Pancreas (tissue), 10 donors: Measurements from ENCODE around the gene EPB42. TPM values are rescaled to one million over a fixed set of nuclear protein-coding genes. Genes with fewer than 3 reads are reported as not detected.

Experiments
- ATAC-seq, 4 donors: fragments of 200-7000 bp; cut with Tn5 transposase; one replicate each; pipeline versions ENCODE4 v1.8.0 to v1.9.1; 2020; ENCODE audit warnings: mild to moderate bottlenecking in 4 of 4, moderate library complexity in 4 of 4
- DNase-seq, 6 donors: peaks; one replicate each; pipeline ENCODE4 v3.0.0-alpha.2; 2020
- FAIRE-seq: peaks from 2 replicates; lab custom pipeline; 2012; peaks lifted over from hg19 to GRCh38; lab: Jason Lieb, UNC
- H3K27ac ChIP-seq, 4 donors: fragments of 200-600 bp; sonication (generic); 1 replicate in 3 of 4; 2 replicates in 1 of 4; pipeline versions ENCODE4 v1.5.0 to v1.8.0; 2020
- H3K27me3 ChIP-seq, 4 donors: fragments of 200-600 bp; one replicate each; pipeline ENCODE4 v1.8.0; 2021
- H3K36me3 ChIP-seq, 3 donors: fragments of 200-600 bp; sonication (generic) in 1 of 3; one replicate each; pipeline versions ENCODE4 v1.5.0 to v1.8.0; 2020 to 2021
- H3K4me1 ChIP-seq, 3 donors: fragments of 200-600 bp; one replicate each; pipeline ENCODE4 v1.8.0; 2021
- H3K4me3 ChIP-seq, 4 donors: fragments of 200-600 bp; sonication (generic) in 2 of 4; one replicate each; pipeline versions ENCODE4 v1.5.0 to v1.8.0; 2020 to 2021
- H3K9me3 ChIP-seq, 4 donors: fragments of 200-600 bp; one replicate each; pipeline ENCODE4 v1.8.0; 2021
- WGBS, 2 donors: extraction: QIAGEN DNeasy Blood & Tissue Kit; methylation state at CpG; one replicate each; pipeline ENCODE4 v1.1.7; 2013; 5-methylcytosine and 5-hydroxymethylcytosine counted together
- intact Hi-C, 3 donors: fragments of 100-400 bp; cut with DNase I; formaldehyde crosslinking; loops; one replicate each; pipeline versions ENCODE4 v1.11.1 to v1.14.2; 2022
- polyA plus RNA-seq, 2 donors: library from polyadenylated mRNA; stranded (reverse); fragments of 200-250 nt; gene quantifications; one replicate each; pipeline ENCODE4 v1.2.3, GENCODE V29; 2013
- total RNA-seq, 6 donors: library from RNA; stranded (reverse); fragmentation: NEBNext Ultra II Directional in 4 of 6; extraction: Animal tissue kit (Norgen Biotek cat#: 25700) in 4 of 6; gene quantifications; one replicate each; pipeline versions ENCODE4 v1.2.1 to v1.2.4, GENCODE V29; 2021 to 2023
- TF ChIP-seq, protein P1 (sequence below), 4 donors: fragments of 200-600 bp; sonication (generic) in 3 of 4; IDR thresholded peaks; one replicate each; pipeline versions ENCODE4 v1.5.0 to v1.8.0; 2021; ENCODE audit warnings: antibody characterized with exemption in 4 of 4
- donor health status: healthy with polysubstance abuse.
- donor health status: DM: no; HTN: no; CAD: no; lungs with moderate emphysema.
- donor health status: DM: no; HTN: no; CAD: no.
- donor health status: control.
- donor health status: control.
- donor health status: Bipolar disorder and iron deficiency.
- donor health status: DM: yes; HTN: yes; CAD: no.
- donor health status: DM: no; HTN: no; CAD: no.
- donor health status: DM: no; HTN: no; CAD: no.
- donor health status: DM: yes; HTN: yes; CAD: no.

EPB42 gene
- total and polyA plus RNA-seq, 8 donors: not detected

- intact Hi-C loops: loop anchor here in 1 of 3 donors (5.0 kb wide), 1 partner anchor 62 kb away; no protein-coding TSS in a partner anchor
- DNase-seq (no peak), ATAC-seq (no peak), FAIRE-seq (no peak)
- Histone ChIP-seq H3K4me1 (no peaks in the 10 kb centered on the region), H3K27ac (no peak overlapping the region), H3K9me3 (no peaks in the 10 kb centered on the region), H3K4me3 (no peak overlapping the region), H3K27me3 (no peaks in the 10 kb centered on the region), H3K36me3 (no peaks in the 10 kb centered on the region)
- TF ChIP-seq, protein P1, sequence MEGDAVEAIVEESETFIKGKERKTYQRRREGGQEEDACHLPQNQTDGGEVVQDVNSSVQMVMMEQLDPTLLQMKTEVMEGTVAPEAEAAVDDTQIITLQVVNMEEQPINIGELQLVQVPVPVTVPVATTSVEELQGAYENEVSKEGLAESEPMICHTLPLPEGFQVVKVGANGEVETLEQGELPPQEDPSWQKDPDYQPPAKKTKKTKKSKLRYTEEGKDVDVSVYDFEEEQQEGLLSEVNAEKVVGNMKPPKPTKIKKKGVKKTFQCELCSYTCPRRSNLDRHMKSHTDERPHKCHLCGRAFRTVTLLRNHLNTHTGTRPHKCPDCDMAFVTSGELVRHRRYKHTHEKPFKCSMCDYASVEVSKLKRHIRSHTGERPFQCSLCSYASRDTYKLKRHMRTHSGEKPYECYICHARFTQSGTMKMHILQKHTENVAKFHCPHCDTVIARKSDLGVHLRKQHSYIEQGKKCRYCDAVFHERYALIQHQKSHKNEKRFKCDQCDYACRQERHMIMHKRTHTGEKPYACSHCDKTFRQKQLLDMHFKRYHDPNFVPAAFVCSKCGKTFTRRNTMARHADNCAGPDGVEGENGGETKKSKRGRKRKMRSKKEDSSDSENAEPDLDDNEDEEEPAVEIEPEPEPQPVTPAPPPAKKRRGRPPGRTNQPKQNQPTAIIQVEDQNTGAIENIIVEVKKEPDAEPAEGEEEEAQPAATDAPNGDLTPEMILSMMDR (IDR thresholded peaks at IDR 0.05): no peak
- 82 to 86% methylated on average over 16 of the region's 16 CpGs for WGBS, 2 donors
These were observed 589 bp downstream of the EPB42 start for GRCh38 chr15:43219929-43220928.

DNA sequence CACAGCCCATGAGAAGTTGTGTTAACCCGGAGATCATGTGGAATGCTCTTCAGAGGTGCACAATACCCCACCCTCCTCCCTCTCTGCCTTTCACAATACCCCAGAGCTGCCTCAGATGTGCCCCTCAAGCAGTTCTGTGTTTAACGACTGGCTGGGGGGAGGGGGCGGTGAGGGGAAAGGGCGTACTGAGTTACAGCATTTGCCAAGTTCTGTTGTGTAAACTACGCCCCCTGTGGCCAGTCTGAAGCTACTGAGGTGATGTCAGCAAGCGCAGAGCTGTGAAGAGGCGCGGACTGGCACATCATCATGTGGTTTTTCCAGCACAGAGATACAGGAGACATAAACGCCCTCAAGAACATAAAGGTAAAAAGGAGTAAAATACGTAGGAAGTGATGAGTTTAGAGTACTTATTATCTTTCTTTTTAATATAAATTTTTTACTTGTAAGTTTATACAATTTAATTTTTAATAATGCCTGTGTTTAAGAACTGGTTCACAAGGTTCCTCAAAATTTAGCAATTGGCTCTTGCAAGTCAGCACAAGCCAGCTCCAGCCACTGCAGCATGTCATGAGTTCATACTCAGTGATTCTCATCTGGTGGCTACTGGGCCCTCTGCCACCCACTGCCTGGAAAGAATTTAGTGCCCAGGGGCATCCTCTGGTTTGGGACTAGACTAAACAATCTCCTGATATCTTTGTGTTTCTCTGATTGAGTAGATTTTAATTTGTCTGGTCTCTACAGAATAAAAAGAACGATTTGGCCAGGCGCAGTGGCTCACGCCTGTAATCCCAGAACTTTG, 1.7 kb downstream of the EPB42 start:
- Histone ChIP-seq H3K4me3 (no peak overlapping the region), H3K4me1 (no peaks in the 10 kb centered on the region), H3K9me3 (no peaks in the 10 kb centered on the region), H3K27ac (no peak overlapping the region), H3K27me3 (no peaks in the 10 kb centered on the region), H3K36me3 (no peaks in the 10 kb centered on the region)
- intact Hi-C loops: no loop called here
- 47 to 48% methylated on average over 13 of the region's 13 CpGs for WGBS, 2 donors
- TF ChIP-seq, protein P1 (IDR thresholded peaks at IDR 0.05): no peak
- DNase-seq: no peak
- no peak for FAIRE-seq
- ATAC-seq: peak in 1 of 4 donors; percentile 67

- DNase-seq (no peak), FAIRE-seq (no peak), ATAC-seq (no peak)
- H3K27ac ChIP-seq: no peak overlapping the region
- WGBS, 2 donors: 76 to 80% methylated on average over 7 of the region's 7 CpGs
- TF ChIP-seq, protein P1 (IDR thresholded peaks at IDR 0.05): no peak
- H3K4me3 ChIP-seq: no peak overlapping the region
- H3K27me3 ChIP-seq: no peaks in the 10 kb centered on the region
- intact Hi-C loops: no loop called here
- no peaks in the 10 kb centered on the region for H3K9me3 ChIP-seq
- no peaks in the 10 kb centered on the region for H3K4me1 ChIP-seq
- no peaks in the 10 kb centered on the region for H3K36me3 ChIP-seq
These were observed 4.9 kb downstream of the EPB42 start for GRCh38 chr15:43215961-43216360.

DNA sequence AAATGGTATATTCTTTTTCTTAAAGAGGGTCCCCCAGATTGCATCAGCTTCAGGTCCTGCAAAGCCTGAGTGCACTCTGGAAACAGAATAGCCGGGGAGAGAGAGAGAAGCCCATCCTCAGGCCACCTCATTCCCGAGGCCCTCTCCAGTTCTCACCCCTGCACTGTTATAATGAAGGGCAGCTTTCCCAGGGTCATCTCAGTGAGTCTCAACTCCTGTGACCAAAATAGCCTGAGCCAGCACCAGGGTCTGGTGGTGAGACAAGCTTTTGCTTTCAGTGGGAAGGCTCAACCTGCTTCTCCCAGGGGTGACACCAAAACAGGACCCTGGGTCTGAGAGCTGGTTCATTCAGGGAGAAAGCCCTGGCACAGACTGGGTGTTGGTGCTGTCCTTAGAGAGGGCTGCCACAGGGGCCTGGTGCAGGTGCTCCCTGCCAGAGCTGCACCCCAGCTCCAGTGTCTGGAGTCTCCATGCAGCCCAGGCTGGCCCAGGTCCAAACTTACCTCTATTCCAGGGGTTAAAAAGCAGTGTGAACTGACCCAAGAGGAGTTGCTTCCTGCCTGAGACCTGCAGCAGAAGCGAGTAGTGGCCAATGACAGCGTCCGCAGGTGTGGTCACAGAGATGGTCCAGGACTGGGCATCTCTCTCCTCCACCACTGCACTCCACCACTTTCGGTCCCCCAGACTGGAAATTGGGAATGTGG, 6.1 kb downstream of the EPB42 start:
- Histone ChIP-seq H3K27ac (no peak overlapping the region), H3K9me3 (no peaks in the 10 kb centered on the region), H3K36me3 (no peaks in the 10 kb centered on the region), H3K4me1 (no peaks in the 10 kb centered on the region), H3K27me3 (no peaks in the 10 kb centered on the region), H3K4me3 (no peak overlapping the region)
- FAIRE-seq (no peak), ATAC-seq (no peak), DNase-seq (no peak)
- intact Hi-C loops: no loop called here
- TF ChIP-seq, protein P1 (IDR thresholded peaks at IDR 0.05): no peak
- 83 to 84% methylated on average over 6 of the region's 6 CpGs for WGBS, 2 donors
